ENCODE data around the gene ACRBP.

Gene ACRBP

GRCh38 chr12:6672143-6672542 is 24.9 kb upstream of the ACRBP start:
- H3K27me3 ChIP-seq (ENCODE audit: control insufficient read depth, insufficient read depth, low read length), result no peaks in the 10 kb centered on the region
- H3K4me2 ChIP-seq (ENCODE audit: low read length), result no peak overlapping the region
- H3K9ac ChIP-seq (ENCODE audit: low read depth, low read length), result no peak overlapping the region
- H3K4me1 ChIP-seq (ENCODE audit: control insufficient read depth, insufficient read depth, low read length), result no peaks in the 10 kb centered on the region
- H3K4me3 ChIP-seq (ENCODE audit: low read length), result no peak overlapping the region
- peaks cover 86% of the 10 kb centered on the region for H3K36me3 ChIP-seq (ENCODE audit: insufficient read depth, low read length)
- no peaks in the 10 kb centered on the region for H3K9me3 ChIP-seq (replicated peaks; ENCODE audit: low read length)

- Histone ChIP-seq H3K4me1 (ENCODE audit: control insufficient read depth, insufficient read depth, low read length) (no peaks in the 10 kb centered on the region), H3K9ac (ENCODE audit: low read depth, low read length) (no peak overlapping the region), H3K4me3 (ENCODE audit: low read length) (no peak overlapping the region), H3K36me3 (ENCODE audit: insufficient read depth, low read length) (peaks cover 54% of the 10 kb centered on the region), H3K9me3 (replicated peaks; ENCODE audit: low read length) (no peaks in the 10 kb centered on the region), H3K27me3 (ENCODE audit: control insufficient read depth, insufficient read depth, low read length) (no peaks in the 10 kb centered on the region), H3K4me2 (ENCODE audit: low read length) (no peak overlapping the region)
Measured at GRCh38 chr12:6667559-6668210, 20.5 kb upstream of the ACRBP start.

GRCh38 chr12:6666211-6666610 is 19.0 kb upstream of the ACRBP start:
- H3K9ac ChIP-seq (ENCODE audit: low read depth, low read length), result no peak overlapping the region
- H3K4me3 ChIP-seq (ENCODE audit: low read length), result no peak overlapping the region
- no peaks in the 10 kb centered on the region for H3K27me3 ChIP-seq (ENCODE audit: control insufficient read depth, insufficient read depth, low read length)
- peaks cover 41% of the 10 kb centered on the region for H3K36me3 ChIP-seq (ENCODE audit: insufficient read depth, low read length)
- no peak overlapping the region for H3K4me2 ChIP-seq (ENCODE audit: low read length)
- no peaks in the 10 kb centered on the region for H3K9me3 ChIP-seq (replicated peaks; ENCODE audit: low read length)
- H3K4me1 ChIP-seq (ENCODE audit: control insufficient read depth, insufficient read depth, low read length), result peaks cover 7% of the 10 kb centered on the region

GRCh38 chr12:6664902-6665301 is 17.7 kb upstream of the ACRBP start:
- no peak overlapping the region for H3K4me2 ChIP-seq (ENCODE audit: low read length)

DNA sequence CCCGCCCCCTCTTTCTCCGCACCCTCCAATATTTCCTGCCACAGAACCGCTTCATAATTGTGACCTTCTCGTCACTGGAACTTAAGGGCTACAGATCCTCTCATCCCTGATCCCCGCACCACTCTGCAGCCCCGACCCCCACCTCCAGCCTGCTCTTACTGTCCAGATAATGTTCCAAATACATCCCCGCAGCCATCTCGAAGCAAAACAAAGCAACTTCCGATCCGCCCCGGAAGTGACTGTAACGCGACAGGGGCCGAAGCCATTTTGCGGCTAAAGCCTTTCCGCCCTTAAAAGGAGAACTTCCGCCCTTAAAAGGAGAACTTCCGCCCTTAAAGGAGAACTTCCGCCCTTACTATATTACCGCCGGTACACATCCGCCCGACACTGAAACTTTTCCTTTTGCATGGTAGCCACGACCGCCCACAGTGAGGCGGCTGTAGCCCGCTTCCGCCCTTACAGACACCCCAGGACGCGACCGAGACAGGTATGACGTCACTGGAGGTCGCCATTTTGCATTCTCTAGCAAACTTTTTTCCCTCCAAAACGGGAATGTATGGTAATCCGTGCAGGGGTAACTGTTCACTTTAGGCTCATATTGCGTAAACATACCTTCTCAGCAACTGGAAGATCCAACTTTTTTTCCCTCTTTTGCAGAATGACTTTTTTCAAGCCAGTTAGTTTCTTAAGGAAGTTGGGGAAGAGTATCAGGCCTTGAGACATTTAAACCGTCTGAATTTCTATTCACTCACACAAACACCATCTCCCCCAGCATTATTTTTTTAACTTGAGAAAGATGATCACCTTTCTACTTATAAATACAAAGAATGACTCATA is 15.9 kb upstream of the ACRBP start, which contains the start of gene ING4:
TSS of gene ING4 (minus strand) at position 214 of the 837 bp plus-strand sequence. CDS start at position 196, 18 bp downstream.
- Histone ChIP-seq H3K4me1 (ENCODE audit: control insufficient read depth, insufficient read depth, low read length) (peaks cover 7% of the 10 kb centered on the region), H3K27me3 (ENCODE audit: control insufficient read depth, insufficient read depth, low read length) (no peaks in the 10 kb centered on the region), H3K9ac (ENCODE audit: low read depth, low read length) (peak within 1 kb of the TSS; percentile 86), H3K9me3 (replicated peaks; ENCODE audit: low read length) (no peaks in the 10 kb centered on the region), H3K4me3 (ENCODE audit: low read length) (peak within 1 kb of the TSS; percentile 90), H3K4me2 (ENCODE audit: low read length) (peak within 1 kb of the TSS; percentile 85), H3K36me3 (ENCODE audit: insufficient read depth, low read length) (peaks cover 14% of the 10 kb centered on the region)

More at GRCh38 chr12:6664902-6665301, 17.7 kb upstream of the ACRBP start:
- Histone ChIP-seq H3K36me3 (ENCODE audit: insufficient read depth, low read length) (peaks cover 28% of the 10 kb centered on the region), H3K4me3 (ENCODE audit: low read length) (no peak overlapping the region), H3K4me1 (ENCODE audit: control insufficient read depth, insufficient read depth, low read length) (peaks cover 7% of the 10 kb centered on the region), H3K9ac (ENCODE audit: low read depth, low read length) (no peak overlapping the region), H3K9me3 (replicated peaks; ENCODE audit: low read length) (no peaks in the 10 kb centered on the region), H3K27me3 (ENCODE audit: control insufficient read depth, insufficient read depth, low read length) (no peaks in the 10 kb centered on the region)

- Histone ChIP-seq H3K4me1 (ENCODE audit: control insufficient read depth, insufficient read depth, low read length) (peaks cover 7% of the 10 kb centered on the region), H3K9me3 (replicated peaks; ENCODE audit: low read length) (no peaks in the 10 kb centered on the region), H3K36me3 (ENCODE audit: insufficient read depth, low read length) (peaks cover 8% of the 10 kb centered on the region), H3K27me3 (ENCODE audit: control insufficient read depth, insufficient read depth, low read length) (no peaks in the 10 kb centered on the region), H3K9ac (ENCODE audit: low read depth, low read length) (peak overlapping the region; percentile 86), H3K4me3 (ENCODE audit: low read length) (peak overlapping the region; percentile 90), H3K4me2 (ENCODE audit: low read length) (peak overlapping the region; percentile 85)
Measured at GRCh38 chr12:6662602-6662905, 15.3 kb upstream of the ACRBP start.

DNA sequence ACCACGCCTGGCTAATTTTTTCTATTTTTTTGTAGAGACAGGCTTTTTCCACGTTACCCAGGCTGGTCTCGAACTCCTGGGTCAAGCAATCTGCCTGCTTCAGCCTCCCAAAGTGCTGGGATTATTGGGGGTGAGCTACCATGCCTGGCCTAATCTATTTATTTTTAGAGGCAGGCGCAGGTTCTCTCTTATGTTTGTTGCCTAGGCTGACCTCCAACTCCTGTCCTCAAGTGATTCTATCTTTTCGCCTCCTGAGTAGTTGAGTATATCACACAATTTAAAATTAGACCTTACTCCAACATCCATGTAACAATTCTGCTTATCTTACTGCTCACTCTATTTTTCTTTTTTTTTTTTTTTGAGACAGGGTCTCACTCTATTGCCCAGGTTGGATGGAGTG is 6.8 kb upstream of the ACRBP start:
- peaks cover 39% of the 10 kb centered on the region for H3K36me3 ChIP-seq (ENCODE audit: insufficient read depth, low read length)
- H3K9me3 ChIP-seq (replicated peaks; ENCODE audit: low read length), result no peaks in the 10 kb centered on the region
- H3K9ac ChIP-seq (ENCODE audit: low read depth, low read length), result no peak overlapping the region
- no peak overlapping the region for H3K4me3 ChIP-seq (ENCODE audit: low read length)
- H3K27me3 ChIP-seq (ENCODE audit: control insufficient read depth, insufficient read depth, low read length), result no peaks in the 10 kb centered on the region
- no peak overlapping the region for H3K4me2 ChIP-seq (ENCODE audit: low read length)
- H3K4me1 ChIP-seq (ENCODE audit: control insufficient read depth, insufficient read depth, low read length), result no peaks in the 10 kb centered on the region

DNA sequence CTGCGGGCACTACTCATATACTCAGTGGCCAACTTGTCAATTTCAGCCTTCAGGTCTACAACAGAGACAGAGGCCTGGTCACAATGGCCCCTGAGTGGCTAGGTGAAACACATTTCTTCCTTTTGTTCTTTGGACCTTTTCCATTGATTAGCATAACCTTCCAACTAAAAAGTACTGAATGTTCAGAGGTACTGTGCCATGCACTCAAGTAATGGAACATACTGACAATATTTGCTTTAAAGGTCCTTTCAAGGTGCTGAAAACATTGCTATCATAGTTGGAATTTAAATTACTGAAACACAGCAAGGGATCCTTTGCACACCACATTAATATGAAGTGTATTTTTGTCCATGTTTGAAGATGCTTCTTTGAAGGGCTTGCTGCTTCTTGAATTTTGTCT is 6.1 kb upstream of the ACRBP start:
- Histone ChIP-seq H3K9ac (ENCODE audit: low read depth, low read length) (no peak overlapping the region), H3K36me3 (ENCODE audit: insufficient read depth, low read length) (peaks cover 39% of the 10 kb centered on the region), H3K9me3 (replicated peaks; ENCODE audit: low read length) (no peaks in the 10 kb centered on the region), H3K27me3 (ENCODE audit: control insufficient read depth, insufficient read depth, low read length) (no peaks in the 10 kb centered on the region), H3K4me3 (ENCODE audit: low read length) (no peak overlapping the region), H3K4me1 (ENCODE audit: control insufficient read depth, insufficient read depth, low read length) (no peaks in the 10 kb centered on the region), H3K4me2 (ENCODE audit: low read length) (no peak overlapping the region)

- H3K9me3 ChIP-seq (replicated peaks; ENCODE audit: low read length), result no peaks in the 10 kb centered on the region
- no peak overlapping the region for H3K4me3 ChIP-seq (ENCODE audit: low read length)
- H3K36me3 ChIP-seq (ENCODE audit: insufficient read depth, low read length), result peaks cover 39% of the 10 kb centered on the region
- H3K27me3 ChIP-seq (ENCODE audit: control insufficient read depth, insufficient read depth, low read length), result no peaks in the 10 kb centered on the region
- no peak overlapping the region for H3K9ac ChIP-seq (ENCODE audit: low read depth, low read length)
- H3K4me2 ChIP-seq (ENCODE audit: low read length), result no peak overlapping the region
- no peaks in the 10 kb centered on the region for H3K4me1 ChIP-seq (ENCODE audit: control insufficient read depth, insufficient read depth, low read length)
Measured at GRCh38 chr12:6652391-6652790, 5.2 kb upstream of the ACRBP start.

DNA sequence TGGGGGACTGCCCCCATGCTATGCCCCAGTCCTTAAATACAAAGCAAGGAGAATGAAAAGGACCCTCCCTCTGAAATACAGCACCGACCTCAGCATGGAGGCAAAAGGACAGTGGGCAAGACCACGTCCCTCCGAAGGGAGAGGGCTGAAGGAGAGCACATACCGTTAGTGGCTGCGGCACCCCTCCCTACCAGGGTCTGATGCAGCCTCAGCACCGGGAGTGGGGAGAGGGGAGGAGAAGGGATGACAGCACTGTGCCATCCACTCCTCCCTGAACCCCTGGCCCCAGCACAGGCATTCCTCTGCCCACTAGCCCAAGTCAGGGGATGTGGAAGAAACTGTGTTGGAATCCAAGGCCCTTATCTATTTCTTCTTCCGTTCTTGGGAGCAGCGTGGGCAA is 3.6 kb upstream of the ACRBP start:
- no peaks in the 10 kb centered on the region for H3K4me1 ChIP-seq (ENCODE audit: control insufficient read depth, insufficient read depth, low read length)
- no peak overlapping the region for H3K9ac ChIP-seq (ENCODE audit: low read depth, low read length)
- H3K4me2 ChIP-seq (ENCODE audit: low read length), result no peak overlapping the region
- H3K4me3 ChIP-seq (ENCODE audit: low read length), result no peak overlapping the region
- peaks cover 32% of the 10 kb centered on the region for H3K36me3 ChIP-seq (ENCODE audit: insufficient read depth, low read length)
- H3K9me3 ChIP-seq (replicated peaks; ENCODE audit: low read length), result no peaks in the 10 kb centered on the region
- no peaks in the 10 kb centered on the region for H3K27me3 ChIP-seq (ENCODE audit: control insufficient read depth, insufficient read depth, low read length)

- Histone ChIP-seq H3K4me1 (ENCODE audit: control insufficient read depth, insufficient read depth, low read length) (no peaks in the 10 kb centered on the region), H3K4me3 (ENCODE audit: low read length) (peak overlapping the region; percentile 54), H3K27me3 (ENCODE audit: control insufficient read depth, insufficient read depth, low read length) (peaks cover 10% of the 10 kb centered on the region), H3K36me3 (ENCODE audit: insufficient read depth, low read length) (peaks cover 15% of the 10 kb centered on the region), H3K4me2 (ENCODE audit: low read length) (peak overlapping the region; percentile 78), H3K9me3 (replicated peaks; ENCODE audit: low read length) (peaks cover 9% of the 10 kb centered on the region), H3K9ac (ENCODE audit: low read depth, low read length) (no peak overlapping the region)
Measured at GRCh38 chr12:6646276-6647082, 753 bp downstream of the ACRBP start.

Data from skeletal muscle satellite cell (primary cell).